ENCODE measurements around the gene SBF2. TPM values are rescaled to one million over a fixed set of nuclear protein-coding genes. Genes with fewer than 3 reads are reported as not detected.

Gene SBF2
- total RNA-seq, 1 donor from 2014 or later = 27.9 TPM

GRCh38 chr11:9787981-9788521, 506.0 kb downstream of the SBF2 start:
- intact Hi-C loops (cut with DNase I) = no loop called here
- no peak for DNase-seq (ENCODE audit: low spot score)

GRCh38 chr11:9787260-9787659, 506.8 kb downstream of the SBF2 start:
- intact Hi-C loops (cut with DNase I) = no loop called here

GRCh38 chr11:9784602-9785315, 509.3 kb downstream of the SBF2 start:
- intact Hi-C loops (cut with DNase I) = no loop called here
- no peak for DNase-seq (ENCODE audit: low spot score)

More at GRCh38 chr11:9787260-9787659, 506.8 kb downstream of the SBF2 start:
- DNase-seq (ENCODE audit: low spot score) = no peak

GRCh38 chr11:9783986-9784385, 510.0 kb downstream of the SBF2 start:
- DNase-seq (ENCODE audit: low spot score) = no peak
- intact Hi-C loops (cut with DNase I) = no loop called here

GRCh38 chr11:9780929-9781328, 513.1 kb downstream of the SBF2 start:
- intact Hi-C loops (cut with DNase I) = no loop called here
- no peak for DNase-seq (ENCODE audit: low spot score)

GRCh38 chr11:9777525-9777924, 516.5 kb downstream of the SBF2 start:
- no peak for DNase-seq (ENCODE audit: low spot score)
- intact Hi-C loops (cut with DNase I) = no loop called here

- intact Hi-C loops (cut with DNase I) = no loop called here
These were observed 517.0 kb downstream of the SBF2 start for GRCh38 chr11:9777066-9777465.

GRCh38 chr11:9776203-9776602, 517.8 kb downstream of the SBF2 start:
- DNase-seq (ENCODE audit: low spot score) = no peak
- intact Hi-C loops (cut with DNase I) = no loop called here

More at GRCh38 chr11:9777066-9777465, 517.0 kb downstream of the SBF2 start:
- no peak for DNase-seq (ENCODE audit: low spot score)

- intact Hi-C loops (cut with DNase I) = no loop called here
- no peak for DNase-seq (ENCODE audit: low spot score)
These were observed 518.6 kb downstream of the SBF2 start for GRCh38 chr11:9775398-9775779.

- intact Hi-C loops (cut with DNase I) = no loop called here
- DNase-seq (ENCODE audit: low spot score) = no peak
These were observed 519.2 kb downstream of the SBF2 start for GRCh38 chr11:9774591-9775397.

- no peak for DNase-seq (ENCODE audit: low spot score)
- intact Hi-C loops (cut with DNase I) = no loop called here
These were observed 519.9 kb downstream of the SBF2 start for GRCh38 chr11:9774109-9774508.

- intact Hi-C loops (cut with DNase I) = no loop called here
- DNase-seq (ENCODE audit: low spot score) = no peak
These were observed 520.5 kb downstream of the SBF2 start for GRCh38 chr11:9773524-9773923.

GRCh38 chr11:9772218-9772617, 521.8 kb downstream of the SBF2 start:
- no peak for DNase-seq (ENCODE audit: low spot score)
- intact Hi-C loops (cut with DNase I) = no loop called here

- intact Hi-C loops (cut with DNase I) = no loop called here
- DNase-seq (ENCODE audit: low spot score) = no peak
These were observed 522.9 kb downstream of the SBF2 start for GRCh38 chr11:9771071-9771511.

GRCh38 chr11:9769621-9770020, 524.4 kb downstream of the SBF2 start:
- intact Hi-C loops (cut with DNase I) = no loop called here
- no peak for DNase-seq (ENCODE audit: low spot score)

- no peak for DNase-seq (ENCODE audit: low spot score)
- intact Hi-C loops (cut with DNase I) = no loop called here
These were observed 528.5 kb downstream of the SBF2 start for GRCh38 chr11:9765320-9766101.

GRCh38 chr11:9763301-9763700, 530.7 kb downstream of the SBF2 start:
- DNase-seq (ENCODE audit: low spot score) = no peak
- intact Hi-C loops (cut with DNase I) = loop anchor here (5.0 kb wide), 1 partner anchor 59 kb away; no protein-coding TSS in a partner anchor

- intact Hi-C loops (cut with DNase I) = loop anchor here (5.0 kb wide), 1 partner anchor 60 kb away; no protein-coding TSS in a partner anchor
- DNase-seq (ENCODE audit: low spot score) = no peak
These were observed 531.5 kb downstream of the SBF2 start for GRCh38 chr11:9762531-9762930.

- DNase-seq (ENCODE audit: low spot score) = no peak
- intact Hi-C loops (cut with DNase I) = loop anchor here (5.0 kb wide), 1 partner anchor 61 kb away; no protein-coding TSS in a partner anchor
These were observed 532.5 kb downstream of the SBF2 start for GRCh38 chr11:9761441-9761945.

Data from cardiac septum (tissue), 1 donor.